ENCODE measurements around the gene SLC16A10.
"Not testable (repeated sequence)": the region's sequence is repeated elsewhere in the genome, so short reads cannot be mapped to it uniquely, and the experiment has no call there.

The SLC16A10 gene

GRCh38 chr6:111057074-111057752, 30.1 kb upstream of the SLC16A10 start:
- no peak overlapping the region for H2AFZ ChIP-seq (ENCODE audit: low read length)
- H3K4me1 ChIP-seq (ENCODE audit: insufficient read depth, low read length, severe bottlenecking) = no peaks in the 10 kb centered on the region
- no peaks in the 10 kb centered on the region for H3K36me3 ChIP-seq (ENCODE audit: insufficient read depth, low read length)
- H4K20me1 ChIP-seq (ENCODE audit: insufficient read depth, low read length) = no peaks in the 10 kb centered on the region
- TF ChIP-seq EZH2 (IDR thresholded peaks at IDR 0.05; ENCODE audit: borderline replicate concordance, low read length) (no peak), CTCF (IDR thresholded peaks at IDR 0.05; ENCODE audit: low read length) (peak; percentile 81)
- H3K9me2 ChIP-seq (ENCODE audit: low read depth, low read length) = no peaks in the 10 kb centered on the region
- no peaks in the 10 kb centered on the region for H3K27me3 ChIP-seq (ENCODE audit: insufficient read depth, low read length)
- no peak overlapping the region for H3K9ac ChIP-seq (ENCODE audit: low read length)
- H3F3A ChIP-seq (ENCODE audit: insufficient read depth, low read length) = no peaks in the 10 kb centered on the region
- no peaks in the 10 kb centered on the region for H3K79me2 ChIP-seq (ENCODE audit: insufficient read depth, low read length)
- no peaks in the 10 kb centered on the region for H3K9me3 ChIP-seq (ENCODE audit: low read length)
- H3K27ac ChIP-seq (ENCODE audit: low read depth, low read length, poor library complexity, severe bottlenecking) = no peak overlapping the region
- H3K4me2 ChIP-seq (ENCODE audit: low read length) = no peak overlapping the region
- no peak overlapping the region for H3K4me3 ChIP-seq (ENCODE audit: low read depth, low read length, poor library complexity, severe bottlenecking)

DNA sequence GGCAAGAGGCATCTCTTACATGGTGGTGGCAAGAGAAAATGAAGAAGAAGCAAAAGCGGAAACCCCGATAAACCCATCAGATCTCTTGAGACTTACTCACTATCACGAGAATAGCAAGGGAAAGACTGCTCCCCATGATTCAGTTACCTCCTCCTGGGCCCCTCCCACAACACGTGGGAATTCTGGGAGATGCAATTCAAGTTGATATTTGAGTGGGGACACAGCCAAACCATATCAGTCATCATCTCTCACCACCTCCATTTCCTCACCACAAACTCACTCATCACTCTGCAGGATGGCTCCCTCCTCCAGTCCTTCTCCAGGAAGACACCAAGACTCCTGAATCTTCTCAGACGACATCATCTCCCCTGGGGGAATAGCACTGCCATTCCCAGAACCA, 25.8 kb upstream of the SLC16A10 start:
- Histone ChIP-seq H3K27me3 (ENCODE audit: insufficient read depth, low read length) (no peaks in the 10 kb centered on the region), H2AFZ (ENCODE audit: low read length) (no peak overlapping the region), H3K27ac (ENCODE audit: low read depth, low read length, poor library complexity, severe bottlenecking) (no peak overlapping the region), H3K79me2 (ENCODE audit: insufficient read depth, low read length) (no peaks in the 10 kb centered on the region), H3F3A (ENCODE audit: insufficient read depth, low read length) (no peaks in the 10 kb centered on the region), H3K4me3 (ENCODE audit: low read depth, low read length, poor library complexity, severe bottlenecking) (no peak overlapping the region), H3K4me1 (ENCODE audit: insufficient read depth, low read length, severe bottlenecking) (no peaks in the 10 kb centered on the region), H3K9me2 (ENCODE audit: low read depth, low read length) (no peaks in the 10 kb centered on the region), H4K20me1 (ENCODE audit: insufficient read depth, low read length) (no peaks in the 10 kb centered on the region), H3K4me2 (ENCODE audit: low read length) (no peak overlapping the region), H3K36me3 (ENCODE audit: insufficient read depth, low read length) (no peaks in the 10 kb centered on the region), H3K9me3 (ENCODE audit: low read length) (no peaks in the 10 kb centered on the region), H3K9ac (ENCODE audit: low read length) (no peak overlapping the region)
- no peak for TF ChIP-seq EZH2 (IDR thresholded peaks at IDR 0.05; ENCODE audit: borderline replicate concordance, low read length)
- TF ChIP-seq CTCF (IDR thresholded peaks at IDR 0.05; ENCODE audit: low read length) = no peak

GRCh38 chr6:111061985-111062384, 25.3 kb upstream of the SLC16A10 start:
- H3K4me3 ChIP-seq (ENCODE audit: low read depth, low read length, poor library complexity, severe bottlenecking); H3K9ac ChIP-seq (ENCODE audit: low read length); H3K27me3 ChIP-seq (ENCODE audit: insufficient read depth, low read length); H2AFZ ChIP-seq (ENCODE audit: low read length); H3K79me2 ChIP-seq (ENCODE audit: insufficient read depth, low read length); H3K4me2 ChIP-seq (ENCODE audit: low read length); H3F3A ChIP-seq (ENCODE audit: insufficient read depth, low read length); H3K36me3 ChIP-seq (ENCODE audit: insufficient read depth, low read length); H3K4me1 ChIP-seq (ENCODE audit: insufficient read depth, low read length, severe bottlenecking); H3K9me3 ChIP-seq (ENCODE audit: low read length); H3K27ac ChIP-seq (ENCODE audit: low read depth, low read length, poor library complexity, severe bottlenecking); H3K9me2 ChIP-seq (ENCODE audit: low read depth, low read length); H4K20me1 ChIP-seq (ENCODE audit: insufficient read depth, low read length): not testable (repeated sequence)

DNA sequence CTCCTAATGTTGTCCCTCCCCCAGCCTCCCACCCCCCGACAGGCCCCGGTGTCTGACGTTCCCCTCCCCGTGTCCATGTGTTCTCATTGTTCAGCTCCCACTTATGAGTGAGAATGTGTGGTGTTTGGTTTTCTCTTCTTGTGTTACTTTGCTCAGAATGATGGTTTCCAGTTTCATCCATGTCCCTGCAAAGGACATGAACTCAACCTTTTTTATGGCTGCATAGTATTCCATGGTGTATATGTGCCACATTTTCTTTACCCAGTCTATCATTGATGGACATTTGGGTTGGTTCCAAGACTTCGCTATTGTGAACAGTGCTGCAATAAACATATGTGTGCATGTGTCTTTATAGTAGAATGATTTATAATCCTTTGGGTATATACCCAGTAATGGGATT, 24.4 kb upstream of the SLC16A10 start:
- H3K27me3 ChIP-seq (ENCODE audit: insufficient read depth, low read length); H3K36me3 ChIP-seq (ENCODE audit: insufficient read depth, low read length); H3K9me2 ChIP-seq (ENCODE audit: low read depth, low read length); H4K20me1 ChIP-seq (ENCODE audit: insufficient read depth, low read length); H3K79me2 ChIP-seq (ENCODE audit: insufficient read depth, low read length); H3K9me3 ChIP-seq (ENCODE audit: low read length); H3K4me3 ChIP-seq (ENCODE audit: low read depth, low read length, poor library complexity, severe bottlenecking); H2AFZ ChIP-seq (ENCODE audit: low read length); H3K27ac ChIP-seq (ENCODE audit: low read depth, low read length, poor library complexity, severe bottlenecking); H3K4me1 ChIP-seq (ENCODE audit: insufficient read depth, low read length, severe bottlenecking); H3F3A ChIP-seq (ENCODE audit: insufficient read depth, low read length); H3K9ac ChIP-seq (ENCODE audit: low read length); H3K4me2 ChIP-seq (ENCODE audit: low read length): not testable (repeated sequence)
